Sigmoid colon (tissue), 7 donors: ENCODE results near the gene B3GALNT1. TPM values are rescaled to one million over a fixed set of nuclear protein-coding genes. Genes with fewer than 3 reads are reported as not detected.

Source experiments
- DNase-seq: peaks from one replicate; pipeline ENCODE4 v3.0.0-alpha.2; 2019
- H3K27ac ChIP-seq, 4 donors: fragments of 200-600 bp; sonication (generic); one replicate each; pipeline ENCODE4 v1.5.1; 2016 to 2019; ENCODE audit warnings: mild to moderate bottlenecking in 1 of 4
- H3K27me3 ChIP-seq, 3 donors: fragments of 200-600 bp; sonication (generic); one replicate each; pipeline ENCODE4 v1.5.1; 2019; ENCODE audit warnings: mild to moderate bottlenecking in 1 of 3
- H3K36me3 ChIP-seq, 4 donors: fragments of 200-600 bp; sonication (generic); one replicate each; pipeline ENCODE4 v1.5.1; 2016 to 2019
- H3K4me1 ChIP-seq, 4 donors: fragments of 200-600 bp; sonication (generic); one replicate each; pipeline ENCODE4 v1.5.1; 2017 to 2019
- H3K4me3 ChIP-seq, 4 donors: fragments of 200-600 bp; sonication (generic); one replicate each; pipeline ENCODE4 v1.5.1; 2017 to 2019; ENCODE audit warnings: mild to moderate bottlenecking in 2 of 4, moderate library complexity in 1 of 4
- H3K9me3 ChIP-seq, 4 donors: fragments of 200-600 bp in 3 of 4; sonication (generic) in 3 of 4; one replicate each; pipeline versions ENCODE4 v1.5.1 to v1.6.1; 2013 to 2019
- EP300 ChIP-seq, 4 donors: sonication (generic); formaldehyde crosslinking; IDR thresholded peaks; one replicate each; pipeline ENCODE4 v1.6.1; 2017; ENCODE audit warnings: antibody characterized with exemption in 4 of 4
- POLR2A ChIP-seq, 2 donors: fragments of 450-650 bp; IDR thresholded peaks; one replicate each; pipeline ENCODE4 v1.6.1; 2016; ENCODE audit warnings: antibody characterized with exemption in 2 of 2, mild to moderate bottlenecking in 2 of 2, moderate library complexity in 2 of 2
- POLR2AphosphoS5 ChIP-seq, 4 donors: sonication (generic); formaldehyde crosslinking; IDR thresholded peaks; one replicate each; pipeline ENCODE4 v1.6.1; 2017; ENCODE audit warnings: antibody characterized with exemption in 4 of 4
- WGBS, 2 donors: extraction: QIAGEN DNeasy Blood & Tissue Kit; methylation state at CpG; one replicate each; pipeline ENCODE4 v1.1.7; 2013; 5-methylcytosine and 5-hydroxymethylcytosine counted together
- intact Hi-C: fragments of 100-400 bp; cut with DNase I; formaldehyde crosslinking; loops from one replicate; pipeline ENCODE4 v1.15.1; 2023
- polyA plus RNA-seq, 3 donors: library from polyadenylated mRNA; stranded (reverse); fragments of 200-250 nt; gene quantifications; one replicate each; pipeline ENCODE4 v1.2.3, GENCODE V29; 2013
- total RNA-seq, 4 donors: library from RNA; depleted of rRNA; stranded (reverse); fragments of >200 nt; gene quantifications; one replicate each; pipeline ENCODE4 v1.1.0, GENCODE V29; 2016
- TF ChIP-seq, protein P1 (sequence below), 4 experiments: fragments of 450-650 bp in 3 of 4; fragments of 200-600 bp in 1 of 4; IDR thresholded peaks; one replicate each; pipeline ENCODE4 v1.5.1; 2016 to 2019; ENCODE audit warnings: antibody characterized with exemption in 4 of 4, mild to moderate bottlenecking in 3 of 4, moderate library complexity in 2 of 4
- donor health status: healthy with polysubstance abuse.
- donor health status: Bipolar disorder and iron deficiency.
- donor health status: healthy.

The B3GALNT1 gene
- total and polyA plus RNA-seq, 7 donors, result 0.60 to 5.4 (median 2.5) TPM

DNA sequence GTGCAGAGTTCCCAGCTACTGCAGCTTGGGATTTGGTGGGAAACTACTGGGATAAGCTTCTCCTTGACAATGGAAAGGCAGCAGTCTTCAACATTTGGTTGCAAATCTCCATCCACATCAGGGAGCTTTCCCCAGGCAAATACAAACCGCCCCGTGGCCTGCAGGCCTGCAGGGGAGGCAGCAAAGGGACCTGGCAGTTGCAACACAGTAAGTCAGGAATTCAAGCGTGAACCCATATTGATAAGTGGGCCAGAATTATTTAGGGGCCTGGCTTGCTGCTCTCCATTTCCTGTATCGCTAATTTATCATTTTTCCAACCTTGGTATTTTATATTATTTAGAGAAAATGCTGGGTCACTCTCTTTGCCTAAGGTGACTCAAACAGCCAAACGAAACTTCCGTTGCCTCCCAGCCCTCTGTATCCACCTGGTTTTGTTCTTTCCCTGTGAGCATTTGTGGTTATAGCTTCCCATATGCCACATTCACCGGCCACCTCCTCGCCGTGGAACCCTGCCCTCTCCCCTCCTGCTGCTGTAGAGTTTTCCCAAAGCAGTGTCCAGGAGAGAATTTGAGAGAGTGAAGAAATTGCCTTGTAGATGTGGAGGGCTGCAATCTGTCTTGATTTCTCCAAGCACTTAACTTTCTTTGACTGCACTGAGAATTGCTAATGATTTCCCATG, 34.8 kb downstream of the B3GALNT1 start:
- no peak for DNase-seq

DNA sequence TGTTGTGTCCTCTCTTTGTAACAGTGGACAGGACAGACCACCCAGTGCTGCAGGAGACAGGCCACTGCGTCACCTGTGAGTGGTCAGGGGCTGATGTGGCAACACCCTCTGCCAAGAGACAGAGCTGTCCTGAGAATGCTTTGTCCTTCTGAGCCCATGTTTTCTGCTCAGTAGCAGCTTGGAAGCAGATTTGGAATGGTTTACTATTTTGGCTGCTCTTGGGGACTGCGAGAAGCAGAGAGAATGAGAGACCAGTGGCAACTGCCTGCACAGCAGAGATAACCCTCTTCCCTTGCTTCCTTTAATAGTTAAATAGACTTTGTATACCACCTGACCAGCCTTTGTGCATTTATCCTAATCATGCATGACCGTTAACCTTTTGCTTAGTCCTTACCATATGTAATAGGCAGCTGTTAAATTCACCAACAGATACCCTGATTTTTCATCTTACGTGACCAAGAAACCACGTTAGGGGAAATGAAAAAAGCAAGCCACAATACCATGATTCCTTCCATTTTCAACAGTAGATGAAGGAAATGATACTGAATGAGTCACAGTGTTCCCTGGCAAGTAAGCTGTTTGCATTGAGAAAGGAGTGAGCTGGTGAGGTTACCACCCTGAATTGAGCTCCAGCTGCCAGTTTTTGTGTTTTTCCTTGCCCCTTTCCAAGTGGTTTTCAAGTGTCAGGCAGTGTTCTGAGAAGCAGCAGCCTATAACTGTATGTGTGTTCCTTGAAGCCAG, 35.5 kb downstream of the B3GALNT1 start:
- WGBS, 2 donors, result 63 to 84% methylated on average over 5 of the region's 5 CpGs
- H3K36me3 ChIP-seq, result peaks cover 0 to 43% (median 3%) of the 10 kb centered on the region in 4 donors
- no peak for TF ChIP-seq EP300 (IDR thresholded peaks at IDR 0.05)
- TF ChIP-seq POLR2A (IDR thresholded peaks at IDR 0.05), result no peak
- TF ChIP-seq, protein P1, sequence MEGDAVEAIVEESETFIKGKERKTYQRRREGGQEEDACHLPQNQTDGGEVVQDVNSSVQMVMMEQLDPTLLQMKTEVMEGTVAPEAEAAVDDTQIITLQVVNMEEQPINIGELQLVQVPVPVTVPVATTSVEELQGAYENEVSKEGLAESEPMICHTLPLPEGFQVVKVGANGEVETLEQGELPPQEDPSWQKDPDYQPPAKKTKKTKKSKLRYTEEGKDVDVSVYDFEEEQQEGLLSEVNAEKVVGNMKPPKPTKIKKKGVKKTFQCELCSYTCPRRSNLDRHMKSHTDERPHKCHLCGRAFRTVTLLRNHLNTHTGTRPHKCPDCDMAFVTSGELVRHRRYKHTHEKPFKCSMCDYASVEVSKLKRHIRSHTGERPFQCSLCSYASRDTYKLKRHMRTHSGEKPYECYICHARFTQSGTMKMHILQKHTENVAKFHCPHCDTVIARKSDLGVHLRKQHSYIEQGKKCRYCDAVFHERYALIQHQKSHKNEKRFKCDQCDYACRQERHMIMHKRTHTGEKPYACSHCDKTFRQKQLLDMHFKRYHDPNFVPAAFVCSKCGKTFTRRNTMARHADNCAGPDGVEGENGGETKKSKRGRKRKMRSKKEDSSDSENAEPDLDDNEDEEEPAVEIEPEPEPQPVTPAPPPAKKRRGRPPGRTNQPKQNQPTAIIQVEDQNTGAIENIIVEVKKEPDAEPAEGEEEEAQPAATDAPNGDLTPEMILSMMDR (IDR thresholded peaks at IDR 0.05), result no peak
- TF ChIP-seq POLR2AphosphoS5 (IDR thresholded peaks at IDR 0.05), result no peak
- H3K27me3 ChIP-seq, result no peaks in the 10 kb centered on the region
- no peak overlapping the region for H3K4me3 ChIP-seq
- no peaks in the 10 kb centered on the region for H3K4me1 ChIP-seq
- H3K9me3 ChIP-seq, result no peaks in the 10 kb centered on the region
- intact Hi-C loops, result no loop called here
- no peak for DNase-seq
- peak overlapping the region in 1 of 4 donors; percentile 46 for H3K27ac ChIP-seq

More for the DNA sequence above, 34.8 kb downstream of the B3GALNT1 start:
- intact Hi-C loops, result no loop called here
- Histone ChIP-seq H3K27ac (peak overlapping the region in 1 of 4 donors; percentile 46), H3K4me3 (no peak overlapping the region), H3K4me1 (no peaks in the 10 kb centered on the region), H3K36me3 (peaks cover 0 to 41% (median 3%) of the 10 kb centered on the region in 4 donors), H3K27me3 (no peaks in the 10 kb centered on the region), H3K9me3 (no peaks in the 10 kb centered on the region)
- WGBS, 2 donors, result 91% methylated on average over 9 of the region's 9 CpGs
- no peak for TF ChIP-seq POLR2A (IDR thresholded peaks at IDR 0.05)
- no peak for TF ChIP-seq POLR2AphosphoS5 (IDR thresholded peaks at IDR 0.05)
- TF ChIP-seq EP300 (IDR thresholded peaks at IDR 0.05), result no peak
- TF ChIP-seq, protein P1 (IDR thresholded peaks at IDR 0.05), result no peak

GRCh38 chr3:161067335-161067734, 37.8 kb downstream of the B3GALNT1 start:
- intact Hi-C loops, result no loop called here
- Histone ChIP-seq H3K27ac (no peak overlapping the region), H3K27me3 (no peaks in the 10 kb centered on the region), H3K4me1 (no peaks in the 10 kb centered on the region), H3K4me3 (no peak overlapping the region), H3K36me3 (peaks cover 0 to 43% (median 3%) of the 10 kb centered on the region in 4 donors), H3K9me3 (no peaks in the 10 kb centered on the region)
- TF ChIP-seq POLR2AphosphoS5 (IDR thresholded peaks at IDR 0.05) (no peak), POLR2A (IDR thresholded peaks at IDR 0.05) (no peak), EP300 (IDR thresholded peaks at IDR 0.05) (no peak)
- TF ChIP-seq, protein P1 (IDR thresholded peaks at IDR 0.05), result no peak
- WGBS, 2 donors, result 91 to 93% methylated on average over 1 of the region's 1 CpG
- DNase-seq, result no peak

DNA sequence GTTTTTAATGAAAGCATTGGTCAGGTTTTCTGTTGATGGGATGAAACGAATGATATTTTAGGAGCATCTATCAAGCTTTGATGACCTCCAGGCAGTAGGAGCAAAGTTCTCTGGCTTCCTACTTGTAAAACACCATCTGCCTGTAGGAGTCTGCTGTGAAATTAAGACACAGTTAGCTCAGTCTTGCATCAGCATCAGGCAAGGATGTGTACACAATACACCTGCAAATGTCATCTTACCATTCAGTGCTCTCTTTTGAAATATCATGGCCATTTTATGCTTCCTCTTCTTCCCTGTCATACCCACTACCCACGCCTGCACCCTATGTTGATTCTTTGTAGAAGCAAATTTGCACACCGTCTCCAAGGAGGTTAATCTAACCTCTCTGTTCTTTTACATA, 38.2 kb downstream of the B3GALNT1 start:
- H3K4me1 ChIP-seq, result no peaks in the 10 kb centered on the region
- H3K4me3 ChIP-seq, result no peak overlapping the region
- intact Hi-C loops, result no loop called here
- no peak for DNase-seq
- 82 to 88% methylated on average over 3 of the region's 3 CpGs for WGBS, 2 donors
- TF ChIP-seq POLR2A (IDR thresholded peaks at IDR 0.05) (no peak), POLR2AphosphoS5 (IDR thresholded peaks at IDR 0.05) (no peak), EP300 (IDR thresholded peaks at IDR 0.05) (no peak)
- TF ChIP-seq, protein P1 (IDR thresholded peaks at IDR 0.05), result no peak
- H3K27me3 ChIP-seq, result no peaks in the 10 kb centered on the region
- H3K9me3 ChIP-seq, result no peaks in the 10 kb centered on the region
- H3K27ac ChIP-seq, result no peak overlapping the region
- peaks cover 0 to 43% (median 3%) of the 10 kb centered on the region in 4 donors for H3K36me3 ChIP-seq
